Keratinocyte (primary cell): ENCODE data around the gene ZNF236. TPM values are rescaled to one million over a fixed set of nuclear protein-coding genes. Genes with fewer than 3 reads are reported as not detected.

Experiments used
- DNase-seq: peaks from one replicate; pipeline ENCODE4 v3.0.0-alpha.2; 2011; ENCODE audit warnings: low read depth, missing footprints, low spot score
- FAIRE-seq: peaks from 2 replicates; lab custom pipeline; 2011; peaks lifted over from hg19 to GRCh38; lab: Jason Lieb, UNC
- H2AFZ ChIP-seq: 2 replicates; pipeline ENCODE4 v1.6.0; 2012; ENCODE audit warnings: low read length, control low read depth, inconsistent platforms; ENCODE audit not compliant: control insufficient read depth
- H3K27ac ChIP-seq: 2 replicates; pipeline ENCODE4 v1.5.1; 2011; ENCODE audit warnings: low read length; ENCODE audit not compliant: control insufficient read depth, insufficient read depth
- H3K27me3 ChIP-seq: 3 replicates; pipeline ENCODE4 v1.6.0; 2011; ENCODE audit warnings: low read length; ENCODE audit not compliant: control insufficient read depth, insufficient read depth; ENCODE audit errors: extremely low read depth
- H3K36me3 ChIP-seq, 2 experiments: 2 replicates in 1 of 2; 3 replicates in 1 of 2; pipeline ENCODE4 v1.5.1; 2011; ENCODE audit warnings: low read length in 2 of 2, mild to moderate bottlenecking in 1 of 2; ENCODE audit not compliant: control insufficient read depth in 2 of 2, insufficient read depth in 2 of 2; ENCODE audit errors: extremely low read depth in 1 of 2
- H3K4me1 ChIP-seq: 3 replicates; pipeline ENCODE4 v1.5.1; 2011; ENCODE audit warnings: low read length; ENCODE audit not compliant: control insufficient read depth, insufficient read depth; ENCODE audit errors: extremely low read depth
- H3K4me2 ChIP-seq: 3 replicates; pipeline ENCODE4 v1.6.0; 2011; ENCODE audit warnings: low read depth, low read length; ENCODE audit not compliant: control insufficient read depth, insufficient read depth; ENCODE audit errors: extremely low read depth
- H3K4me3 ChIP-seq, 3 experiments: fragments of 200-600 bp in 1 of 3; sonication (generic) in 1 of 3; 2 replicates in 2 of 3; 3 replicates in 1 of 3; pipeline ENCODE4 v1.5.1; 2011 to 2016; ENCODE audit warnings: low read length in 3 of 3, mild to moderate bottlenecking in 3 of 3, control low read depth in 2 of 3, inconsistent platforms in 1 of 3, low read depth in 1 of 3, mixed read lengths in 1 of 3, mixed run types in 1 of 3, moderate library complexity in 1 of 3; ENCODE audit not compliant: control insufficient read depth in 2 of 3, insufficient read depth in 2 of 3; ENCODE audit errors: extremely low read depth in 1 of 3
- H3K79me2 ChIP-seq: 2 replicates; pipeline ENCODE4 v1.6.0; 2012; ENCODE audit warnings: low read length; ENCODE audit not compliant: control insufficient read depth, insufficient read depth
- H3K9ac ChIP-seq: 3 replicates; pipeline ENCODE4 v1.6.0; 2011; ENCODE audit warnings: low read length; ENCODE audit not compliant: control insufficient read depth, insufficient read depth; ENCODE audit errors: extremely low read depth
- H3K9me1 ChIP-seq: 3 replicates; pipeline ENCODE4 v1.6.0; 2011; ENCODE audit warnings: low read length; ENCODE audit not compliant: control insufficient read depth, insufficient read depth; ENCODE audit errors: extremely low read depth
- H3K9me3 ChIP-seq: 2 replicates; pipeline ENCODE4 v1.5.1; 2012; ENCODE audit warnings: low read depth, low read length; ENCODE audit not compliant: control insufficient read depth
- H4K20me1 ChIP-seq: 3 replicates; pipeline ENCODE4 v1.6.0; 2011; ENCODE audit warnings: low read length; ENCODE audit not compliant: control insufficient read depth, insufficient read depth; ENCODE audit errors: extremely low read depth
- EZH2 ChIP-seq: IDR thresholded peaks from one replicate; pipeline ENCODE4 v1.6.1; 2012; ENCODE audit warnings: inconsistent platforms, mild to moderate bottlenecking, low read length, moderate library complexity
- dilution Hi-C: fragments of 300-500 bp; cut with MboI; formaldehyde crosslinking; loops from one replicate; pipeline ENCODE4 v1.7.0; 2020; ENCODE audit warnings: low sequenced_read_pairs; ENCODE audit not compliant: extremely low pct_ligation_motif_present
- polyA plus RNA-seq, 5 experiments: library from polyadenylated mRNA; depleted of rRNA in 3 of 5; stranded (reverse) in 3 of 5; stranded (forward) in 1 of 5; unstranded in 1 of 5; fragments of >200 nt; gene quantifications; 1 replicate in 1 of 5; 2 replicates in 3 of 5; 3 replicates in 1 of 5; pipeline versions ENCODE4 v1.2.1 to v1.2.3, GENCODE V29; 2011 to 2012; ENCODE audit warnings: missing spikeins in 2 of 5, low read depth in 1 of 5, low replicate concordance in 1 of 5
- TF ChIP-seq, protein P1 (sequence below), 3 experiments: IDR thresholded peaks in 1 of 3; conservative IDR thresholded peaks in 1 of 3; optimal IDR thresholded peaks in 1 of 3; 2 replicates in 2 of 3; 3 replicates in 1 of 3; pipeline versions ENCODE3 to v1.5.1; 2011; ENCODE audit warnings: low read length in 3 of 3, mild to moderate bottlenecking in 3 of 3, moderate library complexity in 2 of 3, control low read depth in 1 of 3, inconsistent platforms in 1 of 3; ENCODE audit not compliant: insufficient read depth in 2 of 3; ENCODE audit errors: extremely low read depth in 1 of 3

The ZNF236 gene
- polyA plus RNA-seq, 1 donor (not counting 4 experiments of a cell fraction or from before 2014, with no cell fraction given), result 4.5 TPM

DNA sequence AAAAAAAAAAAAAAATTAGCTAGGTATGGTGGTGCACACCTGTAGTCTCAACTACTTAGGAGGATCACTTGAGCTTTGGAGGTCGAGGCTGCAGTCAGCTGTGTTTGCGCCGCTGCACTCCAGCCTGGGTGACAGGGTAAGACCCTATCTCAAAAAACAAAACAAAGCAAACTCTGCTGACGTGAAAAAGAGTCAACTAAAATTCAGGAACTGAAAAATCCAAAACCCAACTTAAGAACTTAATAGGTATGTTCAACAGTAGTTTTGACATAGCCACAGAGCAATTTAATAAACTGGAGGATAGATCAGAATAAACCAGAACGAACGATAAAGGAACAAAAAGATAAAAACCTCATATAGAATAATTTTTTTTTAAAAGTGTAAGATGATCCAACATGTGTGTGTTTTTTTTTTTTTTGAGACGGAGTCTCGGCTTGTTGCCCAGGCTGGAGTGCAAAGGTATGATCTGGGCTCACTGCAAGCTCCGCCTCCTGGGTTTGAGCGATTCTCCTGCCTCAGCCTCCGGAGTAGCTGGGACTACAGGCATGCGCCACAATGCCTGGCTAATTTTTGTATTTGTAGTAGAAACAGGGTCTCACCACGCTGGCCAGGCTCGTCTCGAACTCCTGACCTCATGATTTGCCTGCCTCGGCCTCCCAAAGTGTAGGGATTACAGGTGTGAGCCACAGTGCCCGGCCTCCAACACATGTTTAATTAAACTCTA lies 4.3 kb upstream of the ZNF236 start:
- Histone ChIP-seq H3K79me2 (peaks cover 45% of the 10 kb centered on the region), H3K4me3 (no peak overlapping the region), H3K36me3 (peaks cover 1 to 6% of the 10 kb centered on the region in 2 experiments), H4K20me1 (no peaks in the 10 kb centered on the region), H3K27ac (no peak overlapping the region), H2AFZ (no peak overlapping the region), H3K9me3 (no peaks in the 10 kb centered on the region), H3K4me1 (peaks cover 5% of the 10 kb centered on the region), H3K27me3 (no peaks in the 10 kb centered on the region), H3K4me2 (no peak overlapping the region), H3K9me1 (no peaks in the 10 kb centered on the region), H3K9ac (no peak overlapping the region)
- no peak for TF ChIP-seq EZH2
- TF ChIP-seq, protein P1, sequence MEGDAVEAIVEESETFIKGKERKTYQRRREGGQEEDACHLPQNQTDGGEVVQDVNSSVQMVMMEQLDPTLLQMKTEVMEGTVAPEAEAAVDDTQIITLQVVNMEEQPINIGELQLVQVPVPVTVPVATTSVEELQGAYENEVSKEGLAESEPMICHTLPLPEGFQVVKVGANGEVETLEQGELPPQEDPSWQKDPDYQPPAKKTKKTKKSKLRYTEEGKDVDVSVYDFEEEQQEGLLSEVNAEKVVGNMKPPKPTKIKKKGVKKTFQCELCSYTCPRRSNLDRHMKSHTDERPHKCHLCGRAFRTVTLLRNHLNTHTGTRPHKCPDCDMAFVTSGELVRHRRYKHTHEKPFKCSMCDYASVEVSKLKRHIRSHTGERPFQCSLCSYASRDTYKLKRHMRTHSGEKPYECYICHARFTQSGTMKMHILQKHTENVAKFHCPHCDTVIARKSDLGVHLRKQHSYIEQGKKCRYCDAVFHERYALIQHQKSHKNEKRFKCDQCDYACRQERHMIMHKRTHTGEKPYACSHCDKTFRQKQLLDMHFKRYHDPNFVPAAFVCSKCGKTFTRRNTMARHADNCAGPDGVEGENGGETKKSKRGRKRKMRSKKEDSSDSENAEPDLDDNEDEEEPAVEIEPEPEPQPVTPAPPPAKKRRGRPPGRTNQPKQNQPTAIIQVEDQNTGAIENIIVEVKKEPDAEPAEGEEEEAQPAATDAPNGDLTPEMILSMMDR (optimal IDR thresholded peaks at IDR 0.05 in 1 of 3, IDR thresholded peaks at IDR 0.05 in 1 of 3, conservative IDR thresholded peaks at IDR 0.05 in 1 of 3; ENCODE audit: extremely low read depth in 1 of 3, insufficient read depth in 2 of 3, low read length in 3 of 3), result no peak
- no peak for FAIRE-seq
- dilution Hi-C loops, result no loop called here
- no peak for DNase-seq

DNA sequence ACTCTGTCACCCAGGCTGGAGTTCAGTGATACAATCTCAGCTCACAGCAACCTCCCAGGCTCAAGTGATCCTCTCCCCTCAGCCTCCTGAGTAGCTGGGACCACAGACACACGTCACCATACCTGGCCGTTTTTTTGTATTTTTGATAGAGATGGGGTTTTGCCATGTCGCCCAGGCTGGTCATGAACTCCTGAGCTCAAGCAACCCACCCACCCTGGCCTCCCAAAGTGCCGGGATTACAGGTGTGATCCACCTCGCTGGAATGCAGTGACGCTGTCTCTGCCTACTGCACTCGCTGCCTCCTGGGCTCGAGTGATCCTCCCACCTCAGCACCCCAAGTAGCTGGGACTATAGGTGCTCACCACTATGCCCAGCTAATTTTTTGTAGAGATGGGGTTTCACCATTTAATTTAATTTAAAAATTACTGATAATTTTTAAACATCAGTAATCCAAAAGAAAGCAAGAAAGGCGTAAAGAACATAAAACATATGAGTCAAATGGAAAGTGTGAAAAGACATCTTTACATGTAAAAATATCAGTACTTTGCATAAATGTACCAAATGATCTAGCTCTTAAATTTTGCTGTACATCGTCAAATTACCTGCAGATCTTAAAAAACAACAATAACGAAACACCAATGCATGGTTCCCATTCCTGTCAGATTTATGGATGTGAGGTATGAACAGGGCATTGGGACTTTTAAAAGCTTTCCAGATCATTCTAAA lies 2.8 kb upstream of the ZNF236 start:
- Histone ChIP-seq H4K20me1 (no peaks in the 10 kb centered on the region), H2AFZ (no peak overlapping the region), H3K27ac (no peak overlapping the region), H3K4me2 (no peak overlapping the region), H3K27me3 (no peaks in the 10 kb centered on the region), H3K36me3 (peaks cover 1 to 6% of the 10 kb centered on the region in 2 experiments), H3K4me1 (peaks cover 19% of the 10 kb centered on the region), H3K9me1 (no peaks in the 10 kb centered on the region), H3K79me2 (peaks cover 60% of the 10 kb centered on the region), H3K4me3 (no peak overlapping the region), H3K9me3 (no peaks in the 10 kb centered on the region), H3K9ac (no peak overlapping the region)
- DNase-seq (no peak), FAIRE-seq (no peak)
- no peak for TF ChIP-seq EZH2
- TF ChIP-seq, protein P1 (optimal IDR thresholded peaks at IDR 0.05 in 1 of 3, IDR thresholded peaks at IDR 0.05 in 1 of 3, conservative IDR thresholded peaks at IDR 0.05 in 1 of 3; ENCODE audit: extremely low read depth in 1 of 3, insufficient read depth in 2 of 3, low read length in 3 of 3), result no peak
- dilution Hi-C loops, result no loop called here
